Esophagus squamous epithelium (tissue), 4 donors: ENCODE results near the gene NUP85.
A peak's percentile ranks its signal among the peaks of the same experiment; 100 is the strongest.

Source experiments
- CTCF ChIP-seq, 6 experiments: fragments of 450-650 bp in 4 of 6; fragments of 200-600 bp in 2 of 6; sonication (generic) in 2 of 6; IDR thresholded peaks; one replicate each; pipeline ENCODE4 v1.5.1; 2016 to 2019; ENCODE audit warnings: antibody characterized with exemption in 6 of 6, mild to moderate bottlenecking in 4 of 6, moderate library complexity in 4 of 6
- POLR2A ChIP-seq, 4 donors: fragments of 450-650 bp; IDR thresholded peaks; one replicate each; pipeline ENCODE4 v1.6.1; 2017; ENCODE audit warnings: antibody characterized with exemption in 4 of 4, mild to moderate bottlenecking in 4 of 4, moderate library complexity in 3 of 4

- TF ChIP-seq CTCF (IDR thresholded peaks at IDR 0.05) (peak in 4 of 6 experiments; percentile 10 to 44 (median 36)), POLR2A (IDR thresholded peaks at IDR 0.05) (peak in 1 of 4 donors; percentile 30)
Measured at GRCh38 chr17:75270218-75270965, 64.9 kb downstream of the NUP85 start.
